Measurements from ENCODE around the gene NSMCE4A. TPM values are rescaled to one million over a fixed set of nuclear protein-coding genes. Genes with fewer than 3 reads are reported as not detected.

The NSMCE4A gene, protein sequence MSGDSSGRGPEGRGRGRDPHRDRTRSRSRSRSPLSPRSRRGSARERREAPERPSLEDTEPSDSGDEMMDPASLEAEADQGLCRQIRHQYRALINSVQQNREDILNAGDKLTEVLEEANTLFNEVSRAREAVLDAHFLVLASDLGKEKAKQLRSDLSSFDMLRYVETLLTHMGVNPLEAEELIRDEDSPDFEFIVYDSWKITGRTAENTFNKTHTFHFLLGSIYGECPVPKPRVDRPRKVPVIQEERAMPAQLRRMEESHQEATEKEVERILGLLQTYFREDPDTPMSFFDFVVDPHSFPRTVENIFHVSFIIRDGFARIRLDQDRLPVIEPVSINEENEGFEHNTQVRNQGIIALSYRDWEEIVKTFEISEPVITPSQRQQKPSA
- total RNA-seq (2021): 61.8 to 64.9 TPM (median 64.4 TPM) in 3 replicates
- Bru-seq, nascent RNA: percentile 82 among the genes with signal in this experiment
- long read RNA-seq, experiment 1, transcript NSMCE4A-202 (11 exons, 1,394 nt): major isoform, 166 of 232 reads
- long read RNA-seq, experiment 1, partial matches to known transcripts: 9 of 232 reads
- long read RNA-seq, experiment 1, other reads (novel, unspliced or antisense): 55 of 232 reads
- long read RNA-seq, experiment 2, transcript NSMCE4A-202 (11 exons, 1,394 nt): major isoform, 47 of 77 reads
- long read RNA-seq, experiment 2, partial matches to known transcripts: 14 of 77 reads
- long read RNA-seq, experiment 2, other reads (novel, unspliced or antisense): 16 of 77 reads
- long read RNA-seq, experiment 3, partial matches to known transcripts: 2 of 24 reads
- long read RNA-seq, experiment 3, other reads (novel, unspliced or antisense): 21 of 24 reads

DNA sequence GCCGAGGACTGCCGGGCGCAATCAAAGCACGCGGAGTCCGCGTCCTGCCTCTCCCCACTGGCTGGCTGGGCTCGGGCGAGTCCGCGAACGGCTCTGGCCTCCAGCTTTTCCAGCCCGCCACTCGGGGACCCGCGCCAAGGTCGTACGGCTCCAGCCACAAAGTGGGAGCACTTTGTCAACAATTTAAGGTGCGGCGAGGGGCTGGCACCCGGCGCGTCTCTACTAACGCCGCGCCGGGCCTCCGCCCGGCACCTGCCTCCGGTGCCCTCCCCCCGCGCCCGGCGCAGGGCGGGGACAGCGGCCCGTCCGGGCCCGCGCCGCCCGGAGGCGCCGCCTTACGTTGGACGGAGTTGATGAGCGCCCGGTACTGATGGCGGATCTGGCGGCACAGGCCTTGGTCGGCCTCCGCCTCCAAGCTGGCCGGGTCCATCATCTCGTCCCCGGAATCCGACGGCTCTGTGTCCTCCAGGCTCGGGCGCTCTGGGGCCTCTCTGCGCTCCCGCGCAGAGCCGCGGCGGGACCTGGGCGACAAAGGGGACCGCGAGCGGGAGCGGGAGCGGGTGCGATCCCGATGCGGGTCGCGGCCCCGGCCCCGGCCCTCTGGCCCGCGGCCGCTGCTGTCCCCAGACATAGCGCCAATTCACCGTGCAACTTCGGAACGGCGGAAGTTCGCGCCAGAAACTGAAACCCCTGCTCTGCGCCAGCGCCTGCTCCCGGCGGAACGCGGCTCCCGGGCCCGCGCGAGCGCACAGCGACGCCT is at the start of gene NSMCE4A:
Gene NSMCE4A, minus strand, starts transcription at position 683 of the 760 bp plus-strand sequence. Its CDS starts 52 bp downstream, at position 631.
- CTCF ChIA-PET: interaction anchor here (0.5 to 1.6 kb wide), 11 partner anchors 9 to 324 kb away, joined by 3 to 10 read pairs (median 3); no protein-coding TSS in a partner anchor
- Mint-ChIP-seq H3K9me3 (peaks cover 23% of the 10 kb centered on the region), H3K4me1 (peaks cover 9% of the 10 kb centered on the region), H3K27me3 (ENCODE audit: low read depth) (peaks cover 2% of the 10 kb centered on the region; the same call in 1 of the 2 replicates), H3K36me3 (peaks cover 41% of the 10 kb centered on the region), H3K4me3 (peak within 1 kb of the TSS; percentile 82), H3K27ac (0 out of 2 replicates have a peak within 1 kb of the TSS, but pooled peaks have one; percentile 32)
- POLR2A ChIA-PET: interaction anchor here (0.5 to 0.7 kb wide), 2 partner anchors 38 to 1825 kb away, joined by 3 to 5 read pairs; no protein-coding TSS in a partner anchor
- ATAC-seq (peak; percentile 73), DNase-seq (ENCODE audit: low spot score) (peak; percentile 82)
- TF ChIP-seq, protein P1, sequence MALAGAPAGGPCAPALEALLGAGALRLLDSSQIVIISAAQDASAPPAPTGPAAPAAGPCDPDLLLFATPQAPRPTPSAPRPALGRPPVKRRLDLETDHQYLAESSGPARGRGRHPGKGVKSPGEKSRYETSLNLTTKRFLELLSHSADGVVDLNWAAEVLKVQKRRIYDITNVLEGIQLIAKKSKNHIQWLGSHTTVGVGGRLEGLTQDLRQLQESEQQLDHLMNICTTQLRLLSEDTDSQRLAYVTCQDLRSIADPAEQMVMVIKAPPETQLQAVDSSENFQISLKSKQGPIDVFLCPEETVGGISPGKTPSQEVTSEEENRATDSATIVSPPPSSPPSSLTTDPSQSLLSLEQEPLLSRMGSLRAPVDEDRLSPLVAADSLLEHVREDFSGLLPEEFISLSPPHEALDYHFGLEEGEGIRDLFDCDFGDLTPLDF (CRISPR knock-in tag; IDR thresholded peaks at IDR 0.05): 0 out of 2 replicates have a peak, but pooled peaks have one; percentile 26
- 0 out of 2 replicates have a peak, but pooled peaks have one; percentile 49 for TF ChIP-seq NR1H2 (CRISPR knock-in tag; IDR thresholded peaks at IDR 0.05)
- TF ChIP-seq, protein P2, sequence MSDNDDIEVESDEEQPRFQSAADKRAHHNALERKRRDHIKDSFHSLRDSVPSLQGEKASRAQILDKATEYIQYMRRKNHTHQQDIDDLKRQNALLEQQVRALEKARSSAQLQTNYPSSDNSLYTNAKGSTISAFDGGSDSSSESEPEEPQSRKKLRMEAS (CRISPR knock-in tag; IDR thresholded peaks at IDR 0.05): peak; percentile 27; the same call in 1 of the 2 replicates
- TF ChIP-seq, protein P3, sequence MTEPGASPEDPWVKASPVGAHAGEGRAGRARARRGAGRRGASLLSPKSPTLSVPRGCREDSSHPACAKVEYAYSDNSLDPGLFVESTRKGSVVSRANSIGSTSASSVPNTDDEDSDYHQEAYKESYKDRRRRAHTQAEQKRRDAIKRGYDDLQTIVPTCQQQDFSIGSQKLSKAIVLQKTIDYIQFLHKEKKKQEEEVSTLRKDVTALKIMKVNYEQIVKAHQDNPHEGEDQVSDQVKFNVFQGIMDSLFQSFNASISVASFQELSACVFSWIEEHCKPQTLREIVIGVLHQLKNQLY (CRISPR knock-in tag; IDR thresholded peaks at IDR 0.05): 0 out of 2 replicates have a peak, but pooled peaks have one; percentile 31
- peak; percentile 63; the same call in 1 of the 2 replicates for TF ChIP-seq FOXP1 (CRISPR knock-in tag; IDR thresholded peaks at IDR 0.05; ENCODE audit: borderline replicate concordance)
- TF ChIP-seq ZNF219 (CRISPR knock-in tag; IDR thresholded peaks at IDR 0.05; ENCODE audit: borderline replicate concordance): peak; percentile 51; the same call in 1 of the 2 replicates
- TF ChIP-seq, protein P4, sequence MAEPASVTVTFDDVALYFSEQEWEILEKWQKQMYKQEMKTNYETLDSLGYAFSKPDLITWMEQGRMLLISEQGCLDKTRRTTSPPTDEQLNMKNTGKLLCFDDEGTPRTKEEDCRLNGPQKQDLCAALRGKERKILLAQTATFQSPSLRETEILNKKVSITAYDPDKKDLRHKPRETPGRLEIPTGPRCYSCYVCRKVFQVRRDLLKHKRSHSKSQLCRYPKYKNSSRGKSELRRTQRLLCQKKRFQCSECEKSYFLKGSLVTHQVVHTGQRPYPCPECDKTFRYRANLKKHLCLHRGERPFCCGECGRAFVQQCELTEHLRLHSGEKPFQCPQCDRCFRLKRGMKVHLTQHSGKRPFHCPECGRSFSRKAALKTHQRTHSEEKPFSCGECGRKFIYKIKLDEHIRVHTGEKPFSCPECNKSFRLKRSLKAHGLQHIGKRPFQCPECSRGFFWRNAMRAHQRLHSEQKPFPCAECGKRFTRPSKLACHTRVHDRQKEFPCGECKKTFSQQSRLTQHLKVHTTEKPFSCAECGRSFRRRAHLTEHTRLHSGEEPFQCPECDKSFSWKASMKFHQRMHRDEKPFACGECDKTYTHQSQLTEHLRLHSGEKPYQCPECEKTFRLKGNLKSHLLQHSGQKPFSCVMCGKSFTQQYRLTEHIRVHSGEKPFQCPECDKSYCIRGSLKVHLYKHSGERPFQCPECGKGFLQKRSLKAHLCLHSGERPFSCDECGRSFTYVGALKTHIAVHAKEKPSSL (CRISPR knock-in tag; conservative IDR thresholded peaks at IDR 0.05): no peak
- no peak for TF ChIP-seq OVOL2 (CRISPR knock-in tag; IDR thresholded peaks at IDR 0.05; ENCODE audit: borderline replicate concordance)
- 0 out of 2 replicates have a peak, but pooled peaks have one; percentile 76 for TF ChIP-seq KAT7 (CRISPR knock-in tag; IDR thresholded peaks at IDR 0.05; ENCODE audit: borderline replicate concordance)
- TF ChIP-seq, protein P5, sequence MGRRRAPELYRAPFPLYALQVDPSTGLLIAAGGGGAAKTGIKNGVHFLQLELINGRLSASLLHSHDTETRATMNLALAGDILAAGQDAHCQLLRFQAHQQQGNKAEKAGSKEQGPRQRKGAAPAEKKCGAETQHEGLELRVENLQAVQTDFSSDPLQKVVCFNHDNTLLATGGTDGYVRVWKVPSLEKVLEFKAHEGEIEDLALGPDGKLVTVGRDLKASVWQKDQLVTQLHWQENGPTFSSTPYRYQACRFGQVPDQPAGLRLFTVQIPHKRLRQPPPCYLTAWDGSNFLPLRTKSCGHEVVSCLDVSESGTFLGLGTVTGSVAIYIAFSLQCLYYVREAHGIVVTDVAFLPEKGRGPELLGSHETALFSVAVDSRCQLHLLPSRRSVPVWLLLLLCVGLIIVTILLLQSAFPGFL (CRISPR knock-in tag; IDR thresholded peaks at IDR 0.05; ENCODE audit: borderline replicate concordance): 0 out of 2 replicates have a peak, but pooled peaks have one; percentile 33
- TF ChIP-seq, protein P6, sequence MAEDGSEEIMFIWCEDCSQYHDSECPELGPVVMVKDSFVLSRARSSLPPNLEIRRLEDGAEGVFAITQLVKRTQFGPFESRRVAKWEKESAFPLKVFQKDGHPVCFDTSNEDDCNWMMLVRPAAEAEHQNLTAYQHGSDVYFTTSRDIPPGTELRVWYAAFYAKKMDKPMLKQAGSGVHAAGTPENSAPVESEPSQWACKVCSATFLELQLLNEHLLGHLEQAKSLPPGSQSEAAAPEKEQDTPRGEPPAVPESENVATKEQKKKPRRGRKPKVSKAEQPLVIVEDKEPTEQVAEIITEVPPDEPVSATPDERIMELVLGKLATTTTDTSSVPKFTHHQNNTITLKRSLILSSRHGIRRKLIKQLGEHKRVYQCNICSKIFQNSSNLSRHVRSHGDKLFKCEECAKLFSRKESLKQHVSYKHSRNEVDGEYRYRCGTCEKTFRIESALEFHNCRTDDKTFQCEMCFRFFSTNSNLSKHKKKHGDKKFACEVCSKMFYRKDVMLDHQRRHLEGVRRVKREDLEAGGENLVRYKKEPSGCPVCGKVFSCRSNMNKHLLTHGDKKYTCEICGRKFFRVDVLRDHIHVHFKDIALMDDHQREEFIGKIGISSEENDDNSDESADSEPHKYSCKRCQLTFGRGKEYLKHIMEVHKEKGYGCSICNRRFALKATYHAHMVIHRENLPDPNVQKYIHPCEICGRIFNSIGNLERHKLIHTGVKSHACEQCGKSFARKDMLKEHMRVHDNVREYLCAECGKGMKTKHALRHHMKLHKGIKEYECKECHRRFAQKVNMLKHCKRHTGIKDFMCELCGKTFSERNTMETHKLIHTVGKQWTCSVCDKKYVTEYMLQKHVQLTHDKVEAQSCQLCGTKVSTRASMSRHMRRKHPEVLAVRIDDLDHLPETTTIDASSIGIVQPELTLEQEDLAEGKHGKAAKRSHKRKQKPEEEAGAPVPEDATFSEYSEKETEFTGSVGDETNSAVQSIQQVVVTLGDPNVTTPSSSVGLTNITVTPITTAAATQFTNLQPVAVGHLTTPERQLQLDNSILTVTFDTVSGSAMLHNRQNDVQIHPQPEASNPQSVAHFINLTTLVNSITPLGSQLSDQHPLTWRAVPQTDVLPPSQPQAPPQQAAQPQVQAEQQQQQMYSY (CRISPR knock-in tag; IDR thresholded peaks at IDR 0.05): peak; percentile 83
- TF ChIP-seq, protein P7, sequence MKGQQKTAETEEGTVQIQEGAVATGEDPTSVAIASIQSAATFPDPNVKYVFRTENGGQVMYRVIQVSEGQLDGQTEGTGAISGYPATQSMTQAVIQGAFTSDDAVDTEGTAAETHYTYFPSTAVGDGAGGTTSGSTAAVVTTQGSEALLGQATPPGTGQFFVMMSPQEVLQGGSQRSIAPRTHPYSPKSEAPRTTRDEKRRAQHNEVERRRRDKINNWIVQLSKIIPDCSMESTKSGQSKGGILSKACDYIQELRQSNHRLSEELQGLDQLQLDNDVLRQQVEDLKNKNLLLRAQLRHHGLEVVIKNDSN (CRISPR knock-in tag; IDR thresholded peaks at IDR 0.05): no peak
- TF ChIP-seq ZNF416 (CRISPR knock-in tag; IDR thresholded peaks at IDR 0.05): peak; percentile 42; the same call in 1 of the 2 replicates
- no peak for TF ChIP-seq GRHL2 (CRISPR knock-in tag; IDR thresholded peaks at IDR 0.05; ENCODE audit: insufficient replicate concordance, severe bottlenecking)
- 0 out of 2 replicates have a peak, but pooled peaks have one; percentile 54 for TF ChIP-seq CREM (CRISPR knock-in tag; IDR thresholded peaks at IDR 0.05)
- no peak for TF ChIP-seq ZNF138 (CRISPR knock-in tag; conservative IDR thresholded peaks at IDR 0.05)
- TF ChIP-seq TEAD1 (CRISPR knock-in tag; IDR thresholded peaks at IDR 0.05): no peak; the same call in 1 of the 2 replicates
- 0 out of 2 replicates have a peak, but pooled peaks have one; percentile 35 for TF ChIP-seq EMX1 (CRISPR knock-in tag; IDR thresholded peaks at IDR 0.05)
- no peak for TF ChIP-seq TCF7 (CRISPR knock-in tag; IDR thresholded peaks at IDR 0.05; ENCODE audit: low read depth)
- 0 out of 2 replicates have a peak, but pooled peaks have one; percentile 39 for TF ChIP-seq MYBL2 (CRISPR knock-in tag; IDR thresholded peaks at IDR 0.05)
- peak; percentile 56 for TF ChIP-seq ETV6 (CRISPR knock-in tag; IDR thresholded peaks at IDR 0.05)
- no peak for TF ChIP-seq JAZF1 (CRISPR knock-in tag; IDR thresholded peaks at IDR 0.05)
